ENCODE measurements around the gene ZNF141.

- TF ChIP-seq POLR2A (IDR thresholded peaks at IDR 0.05), result no peak
- TF ChIP-seq EP300 (IDR thresholded peaks at IDR 0.05), result no peak
Observed at GRCh38 chr4:314296-314903, 23.2 kb upstream of the ZNF141 start.
